ENCODE results near the gene ST8SIA1.

DNA sequence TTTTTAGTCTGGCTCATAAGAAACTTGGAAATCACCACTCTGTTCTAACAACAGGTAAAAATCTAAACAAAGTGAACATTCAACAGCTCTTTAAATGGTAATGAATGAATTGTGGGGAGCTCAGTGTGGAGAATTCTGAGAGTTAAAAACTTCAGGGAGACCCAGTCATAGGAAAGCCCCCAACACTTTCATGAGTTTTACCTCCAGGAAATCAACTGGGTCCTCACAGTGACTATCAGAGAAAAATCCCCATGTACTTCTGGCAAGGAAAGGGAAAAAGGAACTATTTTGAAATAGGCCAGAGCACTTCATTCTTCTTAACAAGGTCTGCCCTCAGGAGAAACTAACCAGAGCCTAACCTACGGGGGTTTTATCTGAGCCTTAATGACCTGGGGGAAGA, 153.8 kb downstream of the ST8SIA1 start:
- TF ChIP-seq GATA2 (IDR thresholded peaks at IDR 0.05; ENCODE audit: low read depth, low read length) (no peak), GATA3 (IDR thresholded peaks at IDR 0.05; ENCODE audit: low read depth, low read length) (no peak)

Measured in SH-SY5Y (cell line).